ENCODE measurements around the gene SMAD9.

Gene SMAD9

DNA sequence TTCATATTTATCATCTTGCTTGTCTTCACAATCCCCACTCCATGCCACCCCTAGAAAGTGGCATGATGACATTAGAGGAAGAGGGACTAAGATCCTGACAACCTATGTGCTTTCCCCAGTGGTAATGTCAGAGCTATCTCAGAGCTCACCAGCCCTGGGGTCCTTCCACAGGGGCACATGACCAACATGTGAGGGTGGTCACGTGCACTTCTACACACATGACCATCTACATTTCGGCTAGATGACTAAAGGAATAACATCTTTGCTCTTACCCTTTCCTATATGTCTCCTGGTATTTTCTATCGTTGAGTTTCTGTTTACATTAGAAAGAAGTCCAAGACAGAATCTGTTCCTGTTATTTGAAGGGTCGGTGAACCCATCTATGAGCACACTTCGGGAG, 54.8 kb downstream of the SMAD9 start:
- no peak for DNase-seq (ENCODE audit: low spot score)

DNA sequence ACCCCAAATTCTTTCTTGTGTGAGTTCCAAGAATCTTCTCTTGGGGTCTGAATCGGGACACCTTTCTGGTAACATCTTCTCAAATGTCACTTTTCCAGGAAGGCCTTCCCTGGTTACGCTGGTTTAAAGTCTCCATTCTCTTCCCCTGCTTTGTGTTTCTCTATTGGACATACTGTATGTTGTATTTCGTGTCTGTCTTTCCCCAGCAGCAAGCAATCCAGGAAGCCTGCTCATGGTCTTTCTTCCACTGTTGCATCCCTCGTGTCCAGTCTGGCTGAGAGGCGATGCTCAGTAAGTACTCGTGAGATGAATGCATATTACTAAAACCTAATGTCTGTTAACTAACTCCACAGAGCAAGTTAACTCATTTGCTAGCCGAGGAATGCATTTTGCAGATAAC, 57.3 kb downstream of the SMAD9 start:
- DNase-seq (ENCODE audit: low spot score): no peak

DNA sequence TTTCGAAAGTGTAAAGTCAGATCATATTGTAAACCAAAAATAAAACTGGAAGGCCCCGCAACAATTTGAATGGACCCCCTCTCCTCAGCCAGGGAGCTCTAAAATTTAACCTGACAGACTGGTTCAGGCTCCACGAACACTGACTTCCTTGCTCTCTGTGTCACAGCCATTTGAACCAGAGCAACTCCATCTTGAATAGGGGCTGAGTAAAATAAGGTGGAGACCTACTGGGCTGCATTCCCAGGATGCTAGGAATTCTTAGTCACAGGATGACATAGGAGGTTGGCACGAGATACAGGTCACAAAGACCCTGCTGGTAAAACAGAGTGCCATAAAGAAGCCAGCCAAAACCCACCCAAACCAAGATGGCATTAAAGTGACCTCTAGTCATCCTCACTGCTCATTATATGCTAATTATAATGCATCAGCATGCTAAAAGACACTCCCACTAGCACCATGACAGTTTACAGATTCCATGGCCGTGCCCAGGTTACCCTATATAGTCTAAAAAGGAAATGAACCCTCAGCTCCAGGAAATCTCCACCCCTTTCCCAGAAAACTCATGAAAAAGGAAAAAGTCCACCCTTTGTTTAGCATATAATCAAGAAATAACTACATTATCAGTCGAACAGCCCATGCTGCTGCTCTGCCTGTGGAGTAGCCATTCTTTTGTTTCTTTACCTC, 57.9 kb downstream of the SMAD9 start:
- DNase-seq (ENCODE audit: low spot score): no peak

DNA sequence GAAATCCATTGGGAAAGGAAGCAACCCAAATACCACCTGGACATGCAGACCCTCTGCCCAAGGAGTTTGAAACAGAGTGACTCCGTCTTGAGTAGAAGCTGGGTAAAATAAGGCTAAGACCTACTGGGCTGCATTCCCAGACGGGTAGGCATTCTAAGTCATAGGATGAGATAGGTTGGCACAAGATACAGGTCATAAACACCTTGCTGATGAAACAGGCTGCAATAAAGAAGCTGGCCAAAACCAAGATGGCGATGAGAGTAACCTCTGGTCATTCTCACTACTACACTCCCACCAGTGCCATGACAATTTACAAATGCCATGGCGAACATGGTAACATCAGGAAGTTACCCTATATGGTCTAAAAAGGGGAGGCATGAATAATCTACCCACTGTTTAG, 60.8 kb downstream of the SMAD9 start:
- no peak for DNase-seq (ENCODE audit: low spot score)

DNA sequence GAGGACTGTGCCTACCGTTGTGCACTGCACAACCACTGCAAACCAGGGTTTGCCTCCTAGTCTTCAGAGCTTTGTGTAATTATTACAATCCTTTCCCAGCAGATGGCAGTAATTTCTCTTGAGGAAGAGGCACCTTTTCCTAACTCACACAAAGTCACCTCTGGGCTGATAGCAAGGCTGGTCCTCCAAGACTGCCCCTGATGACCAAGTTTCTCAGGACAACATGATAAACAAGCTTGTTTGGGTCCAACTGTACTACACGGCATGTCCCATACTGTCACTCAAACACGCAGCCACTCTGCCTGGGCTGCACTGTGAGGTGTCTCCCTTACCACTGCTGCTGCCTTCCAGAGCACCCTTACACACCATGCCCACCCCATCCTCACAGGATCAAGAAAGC, 61.7 kb downstream of the SMAD9 start:
- no peak for DNase-seq (ENCODE audit: low spot score)

DNA sequence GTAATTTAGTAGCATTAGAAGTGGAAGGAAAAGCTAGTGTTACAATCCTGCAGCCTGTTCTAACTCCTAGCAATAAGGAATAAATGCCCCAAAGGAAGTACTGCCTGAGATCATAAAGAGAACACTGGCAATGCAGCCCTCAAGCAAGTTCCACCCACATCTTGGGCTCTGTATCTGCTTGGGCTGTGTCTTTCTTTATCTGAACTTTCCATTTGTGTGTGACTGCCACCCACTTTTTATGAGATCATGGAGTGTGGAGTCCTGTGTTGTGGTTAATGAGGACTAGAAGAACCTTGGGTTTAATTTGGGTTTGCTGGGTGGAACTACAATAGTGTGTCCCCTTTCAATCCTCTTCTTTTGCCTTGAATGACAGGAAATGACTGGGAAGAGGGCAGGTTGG, 62.8 kb downstream of the SMAD9 start:
- no peak for DNase-seq (ENCODE audit: low spot score)

DNA sequence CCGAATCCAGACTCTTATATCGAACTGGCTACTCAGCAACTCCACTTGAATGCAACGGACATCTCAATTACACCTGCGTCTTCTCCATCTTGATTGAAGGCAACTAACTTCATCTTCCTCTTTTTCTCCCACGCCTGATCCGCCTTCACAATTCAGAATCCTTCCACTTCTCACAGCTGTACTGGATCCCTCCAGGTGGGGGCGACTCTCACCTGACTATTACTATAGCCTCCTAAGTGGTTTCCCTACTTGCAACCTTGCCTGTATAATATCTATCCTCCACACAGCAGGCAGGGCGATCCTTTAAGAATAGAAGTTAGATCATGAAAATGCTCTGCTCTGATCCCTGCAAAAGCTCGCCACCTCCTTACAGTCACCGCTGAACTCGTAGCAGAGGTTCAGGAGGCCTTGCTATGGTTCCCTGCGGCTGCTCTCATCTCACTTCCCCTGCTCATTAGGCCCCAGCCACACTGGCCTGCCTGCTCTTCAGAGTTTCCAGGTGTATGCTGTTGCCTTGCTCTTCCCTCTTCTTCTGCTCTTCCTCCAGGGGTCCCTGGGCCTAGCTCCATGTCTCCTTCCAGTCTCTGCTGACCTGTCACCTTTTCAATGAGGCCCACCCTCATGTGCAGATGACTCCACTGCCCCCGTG, 69.1 kb downstream of the SMAD9 start:
- DNase-seq (ENCODE audit: low spot score): peak; percentile 11

DNA sequence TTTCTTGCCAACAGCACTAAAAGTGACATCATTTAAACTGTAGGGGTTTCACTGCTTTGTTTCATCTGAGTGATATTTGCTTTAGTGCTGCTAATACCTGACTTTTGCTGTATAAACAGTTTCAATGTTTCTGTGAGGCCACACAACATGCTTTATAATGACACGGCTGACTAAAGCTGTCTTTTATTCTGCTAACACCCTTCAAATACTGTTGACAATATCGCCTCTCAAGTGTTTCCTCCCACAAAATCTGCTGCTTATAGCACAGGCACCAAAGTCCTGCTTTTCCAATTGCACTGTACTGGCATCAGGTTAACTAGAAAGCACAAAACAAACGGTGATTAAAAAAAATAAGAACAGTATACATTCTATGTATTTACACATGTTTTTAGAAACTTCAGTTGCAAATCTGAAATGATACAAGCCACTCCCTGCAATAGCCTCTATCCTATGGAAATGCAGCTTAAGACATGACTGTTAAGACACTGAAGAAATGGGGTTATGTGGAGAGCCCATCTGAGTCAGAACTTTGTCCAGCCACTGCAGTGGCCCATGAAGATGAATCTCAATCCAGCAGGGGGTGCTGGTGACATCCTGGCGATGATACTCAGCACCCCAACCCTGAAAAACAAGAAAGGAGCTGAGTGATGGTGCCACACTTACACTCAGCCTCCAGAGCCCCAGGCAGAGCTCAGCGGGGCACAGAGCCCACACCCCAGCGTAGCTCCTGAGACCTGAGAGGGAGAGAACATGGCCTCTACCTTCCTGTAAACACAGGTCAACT, 71.6 kb downstream of the SMAD9 start:
- no peak for DNase-seq (ENCODE audit: low spot score)

DNA sequence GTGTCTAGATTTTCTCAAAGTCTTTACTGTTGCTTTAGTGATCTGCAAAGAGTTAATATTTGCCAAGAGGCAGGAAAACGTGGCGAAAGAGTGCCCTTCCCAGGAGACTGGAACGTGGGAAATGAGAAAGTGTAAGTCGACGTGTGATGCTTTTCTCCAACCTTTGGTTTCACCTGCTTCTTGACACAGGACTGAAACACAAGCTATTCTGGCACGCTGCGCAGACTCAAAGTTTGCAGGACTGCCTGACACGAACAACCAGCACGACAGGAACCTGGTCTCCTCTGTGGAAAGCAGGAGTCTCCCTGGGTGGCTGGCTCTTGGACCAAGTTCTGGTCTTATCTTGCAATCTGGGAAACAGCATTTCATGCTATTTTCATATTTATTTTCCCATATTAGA, 72.4 kb downstream of the SMAD9 start:
- DNase-seq (ENCODE audit: low spot score): no peak

DNA sequence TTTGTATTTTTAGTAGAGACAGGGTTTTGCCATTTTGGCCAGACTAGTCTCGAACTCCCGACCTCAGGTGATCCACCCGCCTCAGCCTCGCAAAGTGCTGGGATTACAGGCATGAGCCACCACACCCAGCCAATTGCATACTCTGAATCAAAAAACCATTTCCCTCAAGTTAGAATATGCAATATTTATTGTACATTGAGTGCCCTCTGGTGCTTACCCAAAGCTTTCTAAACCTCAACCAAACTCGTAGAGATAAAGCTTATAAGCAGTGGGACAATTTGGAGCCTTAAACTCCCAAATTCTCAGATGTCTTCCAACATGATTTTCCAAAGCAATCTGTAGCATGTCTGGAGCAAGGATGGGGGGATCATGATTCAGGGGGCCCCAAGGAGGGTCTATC, 78.6 kb downstream of the SMAD9 start:
- no peak for DNase-seq (ENCODE audit: low spot score)

DNA sequence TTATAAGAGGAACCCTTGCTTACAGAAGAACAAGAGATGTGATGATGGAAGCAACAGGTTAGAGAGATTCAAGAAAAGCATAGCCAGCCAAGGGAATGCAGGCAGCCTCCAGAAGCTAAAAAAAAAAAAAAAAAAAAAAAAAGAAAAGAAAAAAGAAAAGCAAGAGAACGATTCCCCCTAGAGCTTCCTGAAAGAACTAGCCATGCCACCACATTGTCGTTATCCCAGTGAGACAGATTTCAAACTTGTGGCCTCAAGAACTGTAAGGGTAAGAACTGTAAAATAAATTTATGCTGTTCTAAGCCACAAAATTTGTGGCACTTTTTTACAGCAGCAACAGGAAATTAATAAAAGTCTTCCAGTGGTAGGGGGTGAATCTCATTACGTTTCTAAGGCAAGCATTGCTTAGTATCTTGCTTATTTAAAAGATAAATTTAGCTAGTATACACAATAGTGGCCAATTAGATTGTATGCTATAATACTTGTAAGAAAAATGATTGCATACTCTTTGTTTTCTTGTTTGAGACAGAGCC, 79.3 kb downstream of the SMAD9 start:
- no peak for DNase-seq (ENCODE audit: low spot score)

DNA sequence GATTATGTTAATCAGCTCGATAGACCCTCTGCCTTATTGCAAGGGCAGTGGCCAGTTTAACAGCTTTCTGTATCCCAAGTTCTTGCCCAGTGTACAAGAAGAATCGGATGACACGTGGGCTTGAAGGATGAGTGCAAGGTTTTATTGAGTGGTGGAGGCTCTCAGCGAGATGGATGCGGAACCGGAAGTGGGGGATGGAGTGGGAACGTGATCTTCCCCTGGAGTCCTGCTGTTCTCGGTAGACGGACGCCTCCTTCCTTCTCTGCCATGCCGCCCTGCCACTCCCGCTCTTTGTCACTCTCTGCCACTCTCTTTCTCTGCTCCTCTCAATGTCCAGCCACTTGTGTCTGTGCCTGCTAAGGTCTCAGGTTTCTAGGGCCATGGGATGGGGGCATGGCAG, 80.1 kb downstream of the SMAD9 start:
- DNase-seq (ENCODE audit: low spot score): no peak

DNA sequence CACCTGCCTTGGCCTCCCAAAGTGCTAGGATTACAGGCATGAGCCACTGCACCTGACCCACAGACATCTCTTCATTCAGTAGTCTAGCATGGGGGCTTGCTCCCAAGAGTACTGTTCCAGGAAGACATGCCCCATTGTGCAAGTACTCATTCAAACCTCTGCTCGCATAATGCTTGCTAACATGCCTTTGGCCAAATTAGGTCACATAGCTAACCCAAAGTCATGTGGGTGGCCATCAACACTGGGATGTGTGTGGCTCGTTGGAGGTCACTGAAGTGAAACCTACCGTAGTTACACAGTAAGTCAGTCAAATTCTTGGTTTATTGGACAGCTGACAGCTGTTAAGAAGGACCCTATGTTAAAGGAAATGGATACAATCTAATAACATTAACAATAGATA, 80.8 kb downstream of the SMAD9 start:
- no peak for DNase-seq (ENCODE audit: low spot score)

DNA sequence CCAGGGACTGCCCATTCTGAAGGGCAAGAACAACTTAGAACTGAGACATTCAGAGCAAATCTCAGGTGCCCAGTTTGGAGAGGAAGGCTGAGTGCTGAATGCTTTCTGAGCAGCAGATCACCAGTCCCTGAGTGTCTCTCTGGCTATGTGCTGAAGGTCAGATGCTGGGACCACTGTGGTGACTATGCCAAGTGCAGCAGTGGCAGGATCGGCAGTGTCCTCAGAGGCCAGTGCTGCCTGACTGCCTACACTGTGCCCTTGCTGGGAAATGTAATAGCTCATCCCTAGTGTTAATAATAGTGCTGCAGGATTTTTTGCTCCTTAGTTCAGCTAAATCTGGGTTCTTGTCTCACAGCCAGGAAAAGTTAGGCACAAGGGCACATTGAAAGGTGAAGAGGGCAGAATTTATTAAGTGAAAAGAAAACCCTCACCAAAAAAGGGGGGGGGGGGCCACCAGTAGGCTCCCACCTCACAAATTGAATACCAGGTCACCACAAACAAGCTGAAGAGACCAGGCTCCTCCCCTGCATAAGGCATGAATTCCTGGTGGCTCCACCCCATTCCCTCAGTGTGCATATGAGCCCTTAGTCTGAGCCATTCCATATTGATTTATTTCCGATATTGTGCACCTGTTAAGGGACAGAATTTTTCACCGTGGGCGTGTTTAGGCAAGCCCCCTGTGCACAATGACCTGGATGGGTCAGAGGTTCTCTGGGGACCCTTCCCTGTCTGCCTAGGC, 82.5 kb downstream of the SMAD9 start:
- DNase-seq (ENCODE audit: low spot score): no peak

DNA sequence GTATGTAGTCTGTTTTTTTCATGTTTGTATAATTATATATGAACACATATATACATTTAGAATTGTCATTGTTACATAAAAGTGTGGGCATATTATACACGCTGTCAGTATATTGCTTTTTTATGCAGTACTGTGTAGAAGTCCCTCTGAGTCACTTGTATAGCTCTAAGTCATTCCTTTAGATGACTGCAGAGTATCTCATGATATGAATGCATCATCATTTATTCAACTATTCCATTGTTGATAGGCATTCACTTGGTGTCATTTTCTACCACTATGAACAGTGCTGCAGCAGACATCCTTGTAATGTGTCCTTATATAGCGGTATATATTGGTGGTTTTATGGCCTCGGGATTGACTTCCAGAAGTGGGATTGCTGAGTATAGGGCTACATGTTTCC, 85.7 kb downstream of the SMAD9 start:
- DNase-seq (ENCODE audit: low spot score): no peak

DNA sequence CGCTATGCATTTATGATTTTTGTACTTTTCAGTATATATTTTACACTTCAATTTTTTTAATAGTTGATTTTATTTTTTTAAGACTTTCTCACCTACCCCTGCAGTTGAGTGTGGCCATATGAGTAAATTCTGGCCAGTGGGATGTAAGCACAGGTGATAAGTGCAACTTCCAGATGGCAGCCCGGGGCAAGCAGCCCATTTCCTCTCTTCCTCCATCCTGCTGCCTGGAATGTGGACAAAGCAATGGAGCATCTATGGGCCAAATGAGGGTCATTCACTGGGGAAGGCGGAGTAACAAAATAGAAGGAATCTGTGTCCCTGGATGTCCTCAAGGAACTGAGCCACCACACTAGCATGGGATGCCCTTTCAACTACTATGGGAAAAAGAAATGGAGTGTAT, 88.7 kb downstream of the SMAD9 start:
- no peak for DNase-seq (ENCODE audit: low spot score)

DNA sequence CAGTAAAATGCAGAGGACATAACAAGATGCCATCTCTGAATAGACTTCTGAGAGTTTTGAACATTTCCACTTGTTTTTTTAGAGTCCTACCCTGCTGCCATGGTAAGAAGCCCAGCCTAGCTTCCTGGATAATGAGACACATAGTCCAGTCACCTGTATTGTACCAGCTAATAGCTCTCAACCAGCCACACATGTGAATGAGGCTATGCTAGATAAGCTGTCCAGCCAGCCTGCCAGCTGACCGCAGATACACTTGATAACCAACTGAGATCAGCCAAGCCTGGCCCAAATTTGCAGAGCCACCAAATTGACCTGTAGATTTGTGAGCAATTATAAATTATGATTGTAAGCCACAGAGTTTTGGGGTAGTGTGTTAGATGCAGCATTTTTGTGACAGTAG, 90.3 kb downstream of the SMAD9 start:
- DNase-seq (ENCODE audit: low spot score): no peak

DNA sequence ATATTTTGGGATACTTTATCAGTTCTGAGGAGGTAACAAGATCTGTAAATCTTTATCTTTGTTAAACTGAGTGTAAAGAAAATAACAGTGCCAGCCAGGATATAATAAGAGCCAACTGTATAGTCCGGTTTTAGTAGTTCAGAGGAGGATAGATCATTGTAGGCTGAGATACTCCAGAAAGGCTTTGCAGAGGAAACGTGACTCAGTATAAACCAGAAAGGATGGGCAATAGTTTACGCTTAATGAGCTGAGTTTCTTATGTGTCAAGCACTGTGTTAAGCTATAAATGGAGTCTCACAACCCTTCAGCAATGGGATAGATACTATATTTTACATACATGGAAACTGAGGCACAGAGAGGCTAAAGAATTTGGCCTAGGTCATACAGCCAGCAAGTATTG, 97.3 kb downstream of the SMAD9 start:
- no peak for DNase-seq (ENCODE audit: low spot score)

DNA sequence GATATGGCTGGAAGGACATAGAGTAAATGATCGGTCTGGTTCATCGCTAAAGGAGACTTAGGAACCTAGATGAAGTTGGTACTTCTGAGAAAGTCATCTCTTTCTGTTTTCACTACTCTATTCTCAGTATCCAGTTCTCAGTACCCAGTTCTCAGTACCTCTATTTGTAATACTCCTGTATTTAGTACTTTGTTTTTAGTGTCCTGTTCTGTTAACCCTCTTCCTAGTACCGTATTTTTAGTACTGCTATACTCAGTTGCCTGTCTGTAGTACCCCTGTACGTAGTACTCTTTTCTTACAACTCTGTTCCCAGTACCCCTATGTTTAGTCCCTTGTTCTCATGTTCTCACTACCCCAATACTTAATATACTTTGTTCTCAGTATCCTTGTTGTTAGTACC, 99.8 kb downstream of the SMAD9 start:
- DNase-seq (ENCODE audit: low spot score): no peak

DNA sequence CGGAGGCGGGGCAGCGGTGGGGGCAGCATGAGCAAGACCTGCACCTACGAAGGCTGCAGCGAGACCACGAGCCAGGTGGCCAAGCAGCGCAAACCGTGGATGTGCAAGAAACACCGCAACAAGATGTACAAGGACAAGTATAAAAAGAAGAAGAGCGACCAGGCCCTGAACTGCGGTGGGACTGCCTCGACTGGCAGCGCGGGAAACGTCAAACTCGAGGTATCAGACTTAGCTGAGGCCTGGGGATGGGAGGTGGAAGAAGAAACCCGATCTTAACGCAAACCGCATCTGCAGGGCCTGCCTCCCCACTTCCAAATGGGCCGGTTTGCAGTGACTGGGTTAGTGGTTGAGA, 100.3 kb downstream of the SMAD9 start:
- peak; percentile 3 for DNase-seq (ENCODE audit: low spot score)

DNA sequence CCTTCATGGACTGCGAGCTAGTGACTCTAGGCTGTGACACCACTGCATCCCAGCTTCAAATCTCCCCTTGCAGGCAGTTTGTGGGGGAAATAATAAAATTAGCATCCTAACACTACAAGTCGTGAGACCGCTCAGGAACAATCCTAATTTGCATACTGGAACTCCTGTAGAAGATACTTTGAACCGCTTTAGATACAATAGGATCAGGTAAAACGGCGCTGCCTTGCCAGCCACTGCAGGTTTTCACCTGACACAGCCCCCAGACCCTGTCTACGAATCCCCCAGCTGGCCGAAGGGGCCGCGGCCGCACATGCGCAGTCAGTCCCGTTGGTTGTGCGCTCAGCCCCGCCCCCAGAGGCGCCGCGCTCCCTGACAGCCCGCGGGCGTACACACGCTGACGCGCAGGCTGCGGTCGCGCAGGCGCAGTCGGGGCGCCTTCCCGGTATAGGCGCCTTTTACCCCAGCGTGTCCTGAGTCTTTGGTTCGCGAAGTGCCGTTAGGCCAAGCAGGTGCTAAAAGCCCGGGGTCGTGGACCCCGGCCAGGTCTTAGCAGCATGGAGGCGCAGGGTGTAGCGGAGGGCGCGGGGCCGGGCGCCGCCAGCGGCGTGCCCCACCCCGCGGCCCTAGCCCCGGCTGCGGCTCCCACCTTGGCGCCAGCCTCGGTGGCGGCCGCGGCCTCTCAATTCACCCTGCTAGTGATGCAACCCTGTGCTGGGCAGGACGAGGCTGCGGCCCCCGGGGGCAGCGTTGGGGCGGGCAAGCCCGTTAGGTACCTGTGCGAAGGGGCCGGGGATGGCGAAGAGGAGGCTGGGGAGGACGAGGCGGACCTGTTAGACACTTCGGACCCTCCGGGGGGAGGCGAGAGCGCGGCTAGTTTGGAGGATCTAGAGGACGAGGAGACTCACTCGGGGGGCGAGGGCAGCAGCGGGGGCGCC, 101.0 kb downstream of the SMAD9 start, which contains the start of gene RFXAP:
RFXAP (plus strand) TSS at position 419 of the 935 bp plus-strand sequence; CDS start at position 555, 136 bp downstream.
- peak; percentile 76 for DNase-seq (ENCODE audit: low spot score)

All from HuH-7 (cell line).